ENCODE results near the gene CCR2. TPM values are rescaled to one million over a fixed set of nuclear protein-coding genes. Genes with fewer than 3 reads are reported as not detected.

Gene CCR2
- total RNA-seq, 2 donors from 2014 or later, result 2.9 to 17.5 TPM

DNA sequence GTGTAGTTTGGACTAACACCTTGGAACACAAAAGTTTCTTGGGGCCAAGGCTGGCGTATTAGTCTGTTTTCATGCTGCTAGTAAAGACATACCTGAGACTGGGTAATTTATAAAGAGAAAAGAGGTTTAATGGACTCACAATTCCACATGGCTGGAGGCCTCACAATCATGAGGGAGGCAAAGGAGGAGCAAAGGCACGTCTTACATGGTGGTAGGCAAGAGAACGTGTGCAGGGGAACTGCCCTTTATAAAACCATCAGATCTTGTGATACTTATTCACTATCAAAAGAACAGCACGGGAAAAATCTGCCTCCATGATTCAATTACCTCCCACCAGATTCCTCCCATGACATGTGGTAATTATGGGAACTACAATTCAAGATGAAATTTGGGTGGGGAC is 9.4 kb upstream of the CCR2 start:
- H3K27me3 Mint-ChIP-seq, result no peaks in the 10 kb centered on the region
- no peak overlapping the region for H3K27ac Mint-ChIP-seq
- no peaks in the 10 kb centered on the region for H3K36me3 Mint-ChIP-seq (ENCODE audit: low read depth)
- no peak for ATAC-seq (replicated peaks)
- no peak overlapping the region for H3K4me3 Mint-ChIP-seq
- peaks cover 9% of the 10 kb centered on the region for H3K9me3 Mint-ChIP-seq
- H3K4me1 Mint-ChIP-seq, result peaks cover 12% of the 10 kb centered on the region

DNA sequence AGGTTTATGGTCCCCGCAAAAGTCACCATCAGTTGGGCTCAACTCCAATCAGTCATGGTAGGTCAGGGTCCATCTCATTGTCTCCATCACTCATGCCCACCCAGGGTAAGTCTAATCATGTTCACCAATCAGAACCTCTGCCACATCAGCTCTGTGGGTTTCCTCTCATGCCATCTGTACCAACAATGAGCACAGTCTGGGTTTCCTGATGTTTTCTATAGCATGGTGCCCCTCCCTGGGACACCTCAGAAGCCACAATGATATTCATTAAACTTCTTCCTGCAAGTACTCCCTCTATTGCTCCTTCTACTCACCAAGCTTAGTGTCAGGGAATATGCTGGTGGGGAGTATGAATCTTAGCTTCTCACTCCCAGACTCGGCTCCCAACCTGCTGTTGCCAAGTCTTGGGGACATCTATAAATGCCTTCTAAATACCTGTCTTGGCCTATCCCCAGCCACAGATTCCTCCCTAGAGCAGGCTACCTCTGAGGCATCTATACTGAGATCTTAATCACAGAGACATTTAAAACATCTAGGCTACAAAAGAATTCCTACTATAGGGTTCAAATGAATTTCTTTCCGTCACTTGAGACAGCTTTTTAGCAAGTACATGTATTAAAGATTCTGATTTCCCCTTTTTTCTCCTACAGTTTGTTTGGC is 5.0 kb upstream of the CCR2 start:
- peak; percentile 22 for ATAC-seq (replicated peaks)
- H3K27ac Mint-ChIP-seq, result peak overlapping the region; percentile 73
- H3K4me3 Mint-ChIP-seq, result peak overlapping the region; percentile 56
- no peaks in the 10 kb centered on the region for H3K36me3 Mint-ChIP-seq (ENCODE audit: low read depth)
- no peaks in the 10 kb centered on the region for H3K9me3 Mint-ChIP-seq
- peaks cover 32% of the 10 kb centered on the region for H3K4me1 Mint-ChIP-seq
- no peaks in the 10 kb centered on the region for H3K27me3 Mint-ChIP-seq

DNA sequence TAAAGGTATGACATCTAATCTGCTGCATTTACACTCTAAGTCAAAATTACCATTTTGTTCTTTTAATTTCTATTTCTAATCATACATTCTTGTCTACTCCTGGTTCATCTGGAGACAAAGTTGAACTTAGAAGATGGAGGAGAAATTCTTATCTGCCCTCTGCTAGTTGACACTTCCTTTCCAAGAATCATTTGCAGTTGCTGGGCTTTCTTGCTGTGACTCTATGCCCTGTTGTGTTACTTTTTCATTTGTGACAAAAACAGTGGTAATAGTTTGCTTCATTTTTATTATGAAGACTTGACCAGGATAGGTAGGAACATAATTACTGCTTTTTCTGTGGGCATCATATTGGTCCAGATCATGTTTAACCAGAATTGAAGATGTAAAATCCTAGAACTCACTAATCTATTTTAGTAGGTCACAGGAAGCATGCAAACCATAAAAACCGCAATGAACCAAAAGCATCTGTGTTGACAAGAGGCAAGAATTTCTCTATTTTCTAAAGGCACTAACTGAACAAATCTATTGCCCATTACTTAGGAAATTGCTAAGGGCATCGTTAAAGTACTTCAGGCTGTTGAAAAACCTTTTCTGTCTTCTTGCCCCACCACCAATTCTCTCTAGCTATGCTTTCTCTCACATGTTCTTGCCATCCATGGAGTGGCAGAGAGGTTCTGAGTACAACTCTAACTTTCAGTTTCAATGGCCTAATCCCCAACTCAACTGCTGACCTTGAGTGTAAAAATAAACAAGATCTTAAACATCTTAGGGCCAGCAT is 4.2 kb upstream of the CCR2 start:
- H3K27me3 Mint-ChIP-seq, result no peaks in the 10 kb centered on the region

DNA sequence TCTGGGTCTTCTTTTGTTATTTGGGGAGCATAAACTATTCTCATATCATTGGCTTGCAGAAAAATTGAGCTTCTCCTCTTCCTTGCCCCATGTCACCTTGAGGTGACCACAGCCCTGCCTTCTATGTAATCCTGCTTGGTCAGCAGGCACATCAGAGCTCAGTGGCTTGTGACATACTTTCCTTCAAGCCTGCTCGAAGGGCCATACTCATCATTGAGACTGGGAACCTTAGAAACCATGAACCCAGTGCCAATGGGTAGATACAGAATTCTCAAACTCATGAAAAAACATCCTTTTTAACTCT is 3.7 kb upstream of the CCR2 start:
- Mint-ChIP-seq H3K27ac (peak overlapping the region; percentile 73), H3K4me1 (peaks cover 42% of the 10 kb centered on the region), H3K4me3 (peak overlapping the region; percentile 56), H3K9me3 (no peaks in the 10 kb centered on the region), H3K36me3 (ENCODE audit: low read depth) (no peaks in the 10 kb centered on the region), H3K27me3 (no peaks in the 10 kb centered on the region)
- peak; percentile 43 for ATAC-seq (replicated peaks)

More for the DNA sequence above, 4.2 kb upstream of the CCR2 start:
- Mint-ChIP-seq H3K36me3 (ENCODE audit: low read depth) (no peaks in the 10 kb centered on the region), H3K9me3 (no peaks in the 10 kb centered on the region), H3K27ac (peak overlapping the region; percentile 73), H3K4me3 (peak overlapping the region; percentile 56), H3K4me1 (peaks cover 36% of the 10 kb centered on the region)
- peak; percentile 24 for ATAC-seq (replicated peaks)

DNA sequence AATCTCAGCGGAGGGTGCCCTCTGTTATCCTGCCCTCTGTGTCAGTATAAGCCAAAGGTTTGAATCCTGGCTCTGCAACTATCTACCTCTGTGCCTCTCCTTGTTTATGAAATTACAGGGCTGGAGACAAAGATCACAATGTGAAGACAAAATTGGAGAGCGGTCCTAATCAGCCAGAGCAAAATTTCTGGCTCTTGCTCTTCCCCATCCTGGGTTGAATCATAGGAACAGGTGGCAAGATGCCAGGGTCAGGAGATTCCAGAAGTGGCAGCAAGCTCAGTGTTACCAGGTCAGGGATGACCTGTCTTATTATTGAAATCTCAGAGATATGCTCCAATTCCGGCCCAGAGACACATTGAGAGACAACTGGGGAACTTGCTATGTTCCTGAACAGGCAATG is 2.3 kb upstream of the CCR2 start:
- no peak for ATAC-seq (replicated peaks)
- H3K36me3 Mint-ChIP-seq (ENCODE audit: low read depth), result no peaks in the 10 kb centered on the region
- H3K4me1 Mint-ChIP-seq, result peaks cover 52% of the 10 kb centered on the region
- H3K9me3 Mint-ChIP-seq, result no peaks in the 10 kb centered on the region
- H3K27me3 Mint-ChIP-seq, result peaks cover 3% of the 10 kb centered on the region
- H3K27ac Mint-ChIP-seq, result no peak overlapping the region
- H3K4me3 Mint-ChIP-seq, result no peak overlapping the region

DNA sequence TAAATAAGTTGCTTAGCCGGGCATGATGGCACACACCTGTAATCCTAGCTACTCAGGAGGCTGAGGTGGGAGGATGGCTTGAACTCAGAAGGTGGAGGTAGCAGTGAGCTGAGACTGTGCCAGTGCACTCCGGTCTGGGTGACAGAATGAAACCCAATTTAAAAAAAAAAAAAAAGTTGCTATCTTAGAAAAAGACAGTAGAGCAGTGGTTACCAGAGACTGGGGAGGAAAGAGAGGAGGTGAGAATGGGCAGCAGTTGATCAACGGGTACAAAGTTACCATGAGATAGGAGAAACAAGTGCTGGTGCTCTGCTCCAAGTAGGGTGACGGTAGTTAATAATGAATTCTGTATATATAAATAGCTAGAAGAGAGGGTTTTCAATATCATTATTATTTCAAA is 821 bp upstream of the CCR2 start:
- no peak for ATAC-seq (replicated peaks)
- Mint-ChIP-seq H3K36me3 (ENCODE audit: low read depth) (no peaks in the 10 kb centered on the region), H3K4me3 (peak overlapping the region; percentile 55), H3K27ac (no peak overlapping the region), H3K4me1 (peaks cover 58% of the 10 kb centered on the region), H3K9me3 (no peaks in the 10 kb centered on the region), H3K27me3 (peaks cover 3% of the 10 kb centered on the region)

DNA sequence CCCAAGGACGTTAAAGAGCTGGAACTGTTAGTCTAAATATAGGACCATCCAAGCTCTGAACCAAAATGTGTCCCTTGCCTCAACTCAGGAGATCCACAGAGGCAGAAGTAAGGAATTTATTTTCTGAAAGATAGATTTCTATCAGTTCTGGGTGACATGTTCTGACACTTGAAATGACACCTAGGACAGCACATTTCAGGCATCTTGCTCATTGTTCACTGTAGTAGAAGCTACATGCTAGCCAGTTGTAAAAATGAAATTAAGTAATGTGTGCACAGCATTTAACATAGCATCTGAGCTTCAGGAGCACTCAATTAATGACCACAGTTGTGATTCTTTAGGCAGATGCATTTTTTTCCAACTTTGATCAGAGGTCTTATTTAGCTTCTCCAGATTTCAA is 567 bp downstream of the CCR2 start:
- Mint-ChIP-seq H3K27me3 (peaks cover 3% of the 10 kb centered on the region), H3K4me1 (peaks cover 45% of the 10 kb centered on the region), H3K27ac (peak overlapping the region; percentile 49)

DNA sequence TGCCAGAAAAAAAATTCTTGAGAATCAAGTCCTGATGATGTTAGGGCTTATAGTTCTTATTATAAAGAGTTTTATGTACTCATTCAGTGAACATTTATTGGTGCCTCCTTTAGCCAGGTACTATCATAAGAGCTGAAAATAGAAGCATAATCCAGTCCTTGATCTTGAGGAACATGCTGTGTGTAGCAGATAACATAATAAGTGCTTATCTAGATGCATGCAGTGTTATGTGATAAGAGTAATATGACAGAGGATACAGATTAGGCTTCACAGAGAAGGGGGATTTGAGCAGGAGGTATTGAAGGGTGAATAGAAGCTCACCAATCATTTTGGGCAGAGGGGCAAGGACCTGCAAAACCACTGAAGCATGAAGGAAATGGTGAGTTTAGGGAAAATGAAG is 1.1 kb downstream of the CCR2 start:
- Mint-ChIP-seq H3K4me3 (peak overlapping the region; percentile 55), H3K27ac (peak overlapping the region; percentile 49), H3K9me3 (no peaks in the 10 kb centered on the region), H3K27me3 (peaks cover 3% of the 10 kb centered on the region), H3K36me3 (ENCODE audit: low read depth) (no peaks in the 10 kb centered on the region), H3K4me1 (peaks cover 40% of the 10 kb centered on the region)
- ATAC-seq (replicated peaks), result no peak

More for the DNA sequence above, 567 bp downstream of the CCR2 start:
- Mint-ChIP-seq H3K36me3 (ENCODE audit: low read depth) (no peaks in the 10 kb centered on the region), H3K4me3 (peak overlapping the region; percentile 55), H3K9me3 (no peaks in the 10 kb centered on the region)
- peak; percentile 27 for ATAC-seq (replicated peaks)

DNA sequence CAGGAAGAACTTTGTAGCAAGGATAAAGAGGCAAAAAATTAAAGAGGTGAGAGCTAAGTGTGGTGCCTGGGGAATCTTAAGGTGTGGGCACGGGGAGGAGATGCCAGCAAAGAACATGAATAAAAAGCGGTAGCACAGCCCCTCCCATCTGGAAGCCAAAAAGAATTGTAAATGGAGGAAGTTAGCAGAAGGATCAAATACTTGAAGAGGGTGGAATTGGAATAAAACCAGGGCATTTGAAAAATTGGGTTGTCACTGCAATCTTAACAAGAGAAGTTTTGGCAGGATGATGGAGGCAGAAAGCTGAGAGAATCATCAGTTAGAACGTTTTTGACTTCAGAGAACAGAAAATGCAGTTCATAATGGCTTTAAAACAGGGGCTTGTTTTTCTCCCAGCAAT is 2.4 kb downstream of the CCR2 start:
- Mint-ChIP-seq H3K27ac (no peak overlapping the region), H3K36me3 (ENCODE audit: low read depth) (no peaks in the 10 kb centered on the region), H3K4me1 (peaks cover 39% of the 10 kb centered on the region), H3K4me3 (peak overlapping the region; percentile 55), H3K9me3 (no peaks in the 10 kb centered on the region), H3K27me3 (peaks cover 3% of the 10 kb centered on the region)
- no peak for ATAC-seq (replicated peaks)

DNA sequence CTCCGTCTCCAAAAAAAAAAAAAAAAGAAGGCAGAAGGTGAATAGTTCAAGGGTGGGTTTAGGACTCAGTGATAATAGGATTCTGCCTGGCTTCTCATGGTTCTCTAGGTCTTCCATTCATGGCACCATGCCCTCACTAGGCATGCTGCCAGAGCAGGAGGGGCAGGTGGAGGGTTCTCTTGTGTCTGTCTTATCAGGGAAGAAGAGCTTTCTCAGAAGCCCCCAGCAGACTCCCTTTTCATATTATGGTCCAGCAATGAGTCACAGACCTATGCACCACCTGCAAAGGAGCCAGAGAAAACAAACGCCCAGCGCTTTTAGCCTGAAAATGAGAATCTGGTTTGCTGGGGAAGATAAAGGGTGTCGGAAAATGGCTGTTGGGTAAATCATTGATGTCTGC is 3.0 kb downstream of the CCR2 start:
- Mint-ChIP-seq H3K9me3 (no peaks in the 10 kb centered on the region), H3K27me3 (peaks cover 3% of the 10 kb centered on the region), H3K4me3 (peak overlapping the region; percentile 55), H3K36me3 (ENCODE audit: low read depth) (no peaks in the 10 kb centered on the region), H3K27ac (no peak overlapping the region), H3K4me1 (peaks cover 41% of the 10 kb centered on the region)
- ATAC-seq (replicated peaks), result no peak

DNA sequence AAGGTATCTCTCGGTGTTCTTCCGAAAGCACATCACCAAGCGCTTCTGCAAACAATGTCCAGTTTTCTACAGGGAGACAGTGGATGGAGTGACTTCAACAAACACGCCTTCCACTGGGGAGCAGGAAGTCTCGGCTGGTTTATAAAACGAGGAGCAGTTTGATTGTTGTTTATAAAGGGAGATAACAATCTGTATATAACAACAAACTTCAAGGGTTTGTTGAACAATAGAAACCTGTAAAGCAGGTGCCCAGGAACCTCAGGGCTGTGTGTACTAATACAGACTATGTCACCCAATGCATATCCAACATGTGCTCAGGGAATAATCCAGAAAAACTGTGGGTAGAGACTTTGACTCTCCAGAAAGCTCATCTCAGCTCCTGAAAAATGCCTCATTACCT is 4.6 kb downstream of the CCR2 start:
- Mint-ChIP-seq H3K4me3 (peak overlapping the region; percentile 32), H3K4me1 (peaks cover 36% of the 10 kb centered on the region), H3K27me3 (peaks cover 3% of the 10 kb centered on the region), H3K27ac (no peak overlapping the region), H3K9me3 (no peaks in the 10 kb centered on the region), H3K36me3 (ENCODE audit: low read depth) (no peaks in the 10 kb centered on the region)
- no peak for ATAC-seq (replicated peaks)

DNA sequence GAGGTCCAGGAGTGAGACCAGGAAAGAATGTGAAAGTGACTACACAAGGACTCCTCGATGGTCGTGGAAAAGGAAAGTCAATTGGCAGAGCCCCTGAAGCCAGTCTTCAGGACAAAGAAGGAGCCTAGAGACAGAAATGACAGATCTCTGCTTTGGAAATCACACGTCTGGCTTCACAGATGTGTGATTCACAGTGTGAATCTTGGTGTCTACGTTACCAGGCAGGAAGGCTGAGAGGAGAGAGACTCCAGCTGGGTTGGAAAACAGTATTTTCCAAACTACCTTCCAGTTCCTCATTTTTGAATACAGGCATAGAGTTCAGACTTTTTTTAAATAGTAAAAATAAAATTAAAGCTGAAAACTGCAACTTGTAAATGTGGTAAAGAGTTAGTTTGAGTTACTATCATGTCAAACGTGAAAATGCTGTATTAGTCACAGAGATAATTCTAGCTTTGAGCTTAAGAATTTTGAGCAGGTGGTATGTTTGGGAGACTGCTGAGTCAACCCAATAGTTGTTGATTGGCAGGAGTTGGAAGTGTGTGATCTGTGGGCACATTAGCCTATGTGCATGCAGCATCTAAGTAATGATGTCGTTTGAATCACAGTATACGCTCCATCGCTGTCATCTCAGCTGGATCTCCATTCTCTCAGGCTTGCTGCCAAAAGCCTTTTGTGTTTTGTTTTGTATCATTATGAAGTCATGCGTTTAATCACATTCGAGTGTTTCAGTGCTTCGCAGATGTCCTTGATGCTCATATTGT is 6.0 kb downstream of the CCR2 start:
- Mint-ChIP-seq H3K27ac (peak overlapping the region; percentile 18), H3K9me3 (no peaks in the 10 kb centered on the region), H3K27me3 (peaks cover 3% of the 10 kb centered on the region), H3K36me3 (ENCODE audit: low read depth) (no peaks in the 10 kb centered on the region), H3K4me1 (peaks cover 25% of the 10 kb centered on the region), H3K4me3 (peak overlapping the region; percentile 40)
- ATAC-seq (replicated peaks), result peak; percentile 93

DNA sequence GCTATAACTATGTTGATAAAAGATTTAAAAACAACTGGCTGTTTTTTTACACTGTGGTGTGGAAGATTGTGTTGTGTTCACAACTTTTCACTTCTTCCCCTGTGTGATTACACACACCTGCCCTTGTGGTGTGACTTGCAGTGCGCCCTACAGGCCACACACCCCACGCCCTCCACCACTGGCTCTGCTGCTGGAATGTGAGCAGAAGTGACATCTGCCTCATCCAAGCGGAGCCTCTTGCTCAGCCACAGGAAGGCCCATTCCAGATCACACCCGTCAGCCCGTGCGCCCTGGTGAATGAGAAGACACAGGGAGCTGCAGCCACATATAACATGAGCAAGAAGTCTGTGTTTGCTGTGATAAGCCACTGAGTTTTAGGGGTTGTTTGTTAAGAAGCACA is 7.0 kb downstream of the CCR2 start:
- no peak overlapping the region for H3K27ac Mint-ChIP-seq
- H3K9me3 Mint-ChIP-seq, result no peaks in the 10 kb centered on the region
- no peaks in the 10 kb centered on the region for H3K36me3 Mint-ChIP-seq (ENCODE audit: low read depth)
- H3K4me3 Mint-ChIP-seq, result peak overlapping the region; percentile 40
- ATAC-seq (replicated peaks), result no peak
- H3K27me3 Mint-ChIP-seq, result peaks cover 2% of the 10 kb centered on the region
- peaks cover 16% of the 10 kb centered on the region for H3K4me1 Mint-ChIP-seq

DNA sequence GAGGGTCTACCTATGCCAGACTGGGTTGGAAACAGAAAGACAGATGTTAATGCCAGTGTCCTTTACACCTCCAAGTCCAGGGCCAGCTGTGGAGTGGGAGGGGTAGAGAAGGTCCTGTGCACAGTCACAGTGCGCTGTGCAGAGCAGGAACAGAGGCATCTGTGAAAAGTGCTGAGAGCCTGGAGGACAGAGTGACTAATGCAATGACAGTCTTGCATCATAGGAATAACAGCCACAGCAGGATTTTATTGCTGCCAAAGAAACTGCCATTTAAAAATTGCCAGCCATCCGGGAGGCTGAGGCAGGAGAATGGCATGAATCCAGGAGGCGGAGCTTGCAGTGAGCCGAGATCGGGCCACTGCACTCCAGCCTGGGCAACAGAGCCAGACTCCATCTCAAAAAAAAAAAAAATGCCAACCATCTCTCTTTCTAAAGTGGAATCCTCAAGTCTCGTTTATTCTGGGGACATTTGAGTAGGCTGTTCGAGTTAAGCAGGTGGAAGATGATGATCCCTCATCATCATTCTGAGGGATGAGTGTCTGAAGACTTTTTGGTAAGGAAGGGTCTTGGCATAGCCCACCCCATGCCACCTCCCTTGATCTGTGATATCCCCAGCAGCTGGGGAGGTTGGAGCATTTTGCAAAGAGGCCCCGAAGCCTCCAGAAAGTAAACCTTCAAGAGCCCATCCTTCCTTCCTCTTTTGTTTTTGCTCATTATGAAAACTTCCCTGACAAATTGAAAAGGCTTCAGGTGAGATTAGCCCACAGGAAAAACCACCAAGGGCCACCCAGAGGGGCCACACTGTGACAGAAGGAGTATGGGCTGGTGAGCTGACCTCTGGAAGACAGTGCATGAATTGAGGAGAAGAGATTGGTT is 7.7 kb downstream of the CCR2 start:
- Mint-ChIP-seq H3K4me3 (peak overlapping the region; percentile 40), H3K27ac (no peak overlapping the region), H3K36me3 (ENCODE audit: low read depth) (no peaks in the 10 kb centered on the region), H3K27me3 (no peaks in the 10 kb centered on the region), H3K4me1 (peaks cover 17% of the 10 kb centered on the region), H3K9me3 (no peaks in the 10 kb centered on the region)
- no peak for ATAC-seq (replicated peaks)

Measured in activated T-helper 17 cell treated with anti-CD3 and anti-CD28 coated beads, Interleukin-2, amount 50 U/mL, for 72 hours (primary cell).